H1 (cell line): Measurements from ENCODE around the gene SCAND1. TPM values are rescaled to one million over a fixed set of nuclear protein-coding genes. Genes with fewer than 3 reads are reported as not detected.

ENCODE experiments used
- CTCF ChIA-PET: fragments of 300-600 bp; sonication (Branson Sonifier 250); formaldehyde crosslinking; loops from one replicate; lab custom pipeline; 2021; ENCODE audit not compliant: partially characterized antibody; lab: Charles Lee
- POLR2A ChIA-PET: fragments of 300-600 bp; sonication (Branson Sonifier 250); formaldehyde crosslinking; loops from one replicate; lab custom pipeline; 2021; ENCODE audit warnings: inconsistent platforms; ENCODE audit not compliant: partially characterized antibody; lab: Charles Lee
- DNase-seq, 2 experiments: peaks; one replicate each; pipeline versions ENCODE4 v3.0.0 to v3.0.0-alpha.2; 2010 to 2022; ENCODE audit warnings: low spot score in 2 of 2, low read depth in 1 of 2, mixed read lengths in 1 of 2
- FAIRE-seq: peaks from 2 replicates; lab custom pipeline; 2011; peaks lifted over from hg19 to GRCh38; lab: Jason Lieb, UNC
- H2AFZ ChIP-seq: 2 replicates; pipeline ENCODE4 v1.8.1; 2012; ENCODE audit warnings: low read length, inconsistent platforms
- H2AK5ac ChIP-seq: 2 replicates; pipeline ENCODE4 v1.6.1; 2013; ENCODE audit warnings: low read depth, low read length
- H2BK120ac ChIP-seq: replicated peaks from 2 replicates; pipeline ENCODE3; 2013; ENCODE audit warnings: low read depth, low read length, inconsistent platforms
- H2BK12ac ChIP-seq: 2 replicates; pipeline ENCODE4 v1.6.1; 2013; ENCODE audit warnings: low read depth, low read length
- H2BK15ac ChIP-seq: 2 replicates; pipeline ENCODE4 v1.6.1; 2013; ENCODE audit warnings: low read length
- H2BK20ac ChIP-seq: 2 replicates; pipeline ENCODE4 v1.6.1; 2013; ENCODE audit warnings: low read length
- H2BK5ac ChIP-seq: 2 replicates; pipeline ENCODE4 v1.6.1; 2013; ENCODE audit warnings: low read depth, low read length
- H3K14ac ChIP-seq: 2 replicates; pipeline ENCODE4 v1.6.1; 2013; ENCODE audit warnings: inconsistent platforms; ENCODE audit not compliant: insufficient read length
- H3K18ac ChIP-seq: 2 replicates; pipeline ENCODE4 v1.6.1; 2013; ENCODE audit warnings: low read length; ENCODE audit errors: extremely low read depth
- H3K23ac ChIP-seq: 2 replicates; pipeline ENCODE4 v1.6.1; 2013; ENCODE audit warnings: inconsistent platforms; ENCODE audit not compliant: insufficient read length
- H3K23me2 ChIP-seq: 2 replicates; pipeline ENCODE4 v1.6.1; 2013; ENCODE audit warnings: low read depth, low read length
- H3K27ac ChIP-seq: 2 replicates; pipeline ENCODE4 v1.6.1; 2011; ENCODE audit warnings: low read depth, low read length, inconsistent platforms
- H3K27me3 ChIP-seq, 4 experiments: replicated peaks in 1 of 4; 1 replicate in 1 of 4; 2 replicates in 3 of 4; pipeline versions ENCODE4 v1.6.1 to v1.8.1; 2011 to 2013; ENCODE audit warnings: low read length in 3 of 4, mild to moderate bottlenecking in 3 of 4, inconsistent platforms in 2 of 4, mixed read lengths in 2 of 4, moderate library complexity in 1 of 4; ENCODE audit not compliant: control insufficient read depth in 3 of 4, insufficient read depth in 3 of 4; ENCODE audit errors: extremely low read depth in 1 of 4
- H3K36me3 ChIP-seq, 4 experiments: 2 replicates each; pipeline versions ENCODE4 v1.6.1 to v1.8.1; 2011 to 2013; ENCODE audit warnings: mild to moderate bottlenecking in 4 of 4, low read length in 3 of 4, moderate library complexity in 2 of 4, control low read depth in 1 of 4, inconsistent platforms in 1 of 4; ENCODE audit not compliant: insufficient read depth in 4 of 4, control insufficient read depth in 2 of 4
- H3K4ac ChIP-seq: replicated peaks from 2 replicates; pipeline ENCODE3; 2013; ENCODE audit warnings: low read length, low read depth, mixed read lengths, inconsistent platforms; ENCODE audit not compliant: insufficient read length
- H3K4me1 ChIP-seq, 4 experiments: replicated peaks in 1 of 4; 1 replicate in 1 of 4; 2 replicates in 3 of 4; pipeline versions ENCODE4 v1.6.1 to v1.8.1; 2011 to 2013; ENCODE audit warnings: low read length in 3 of 4, inconsistent platforms in 2 of 4, mixed read lengths in 1 of 4; ENCODE audit not compliant: insufficient read depth in 4 of 4, control insufficient read depth in 3 of 4
- H3K4me2 ChIP-seq, 2 experiments: 2 replicates each; pipeline versions ENCODE4 v1.6.1 to v1.8.1; 2011 to 2013; ENCODE audit warnings: low read depth in 2 of 2, low read length in 2 of 2, control low read depth in 1 of 2, inconsistent platforms in 1 of 2, mild to moderate bottlenecking in 1 of 2; ENCODE audit not compliant: insufficient read depth in 1 of 2
- H3K4me3 ChIP-seq, 4 experiments: fragments of 200-600, 300-600 bp in 1 of 4; sonication (generic), shearing (Covaris generic), sonication (Bioruptor Twin) in 1 of 4; 2 replicates each; pipeline versions ENCODE4 v1.5.1 to v1.8.1; 2011 to 2016; ENCODE audit warnings: low read length in 4 of 4, low read depth in 3 of 4, control low read depth in 2 of 4, inconsistent platforms in 2 of 4, mild to moderate bottlenecking in 2 of 4, mixed read lengths in 1 of 4, moderate library complexity in 1 of 4; ENCODE audit not compliant: insufficient read depth in 2 of 4; ENCODE audit errors: extremely low read depth in 1 of 4
- H3K56ac ChIP-seq: replicated peaks from 2 replicates; pipeline ENCODE3; 2013; ENCODE audit warnings: low read depth, mild to moderate bottlenecking, mixed read lengths, low read length, inconsistent platforms; ENCODE audit not compliant: insufficient read length
- H3K79me1 ChIP-seq: 2 replicates; pipeline ENCODE4 v1.6.1; 2013; ENCODE audit warnings: low read depth, low read length, control low read depth
- H3K79me2 ChIP-seq, 2 experiments: 2 replicates each; pipeline versions ENCODE4 v1.6.1 to v1.8.1; 2012 to 2013; ENCODE audit warnings: low read length in 2 of 2, mild to moderate bottlenecking in 2 of 2, inconsistent platforms in 1 of 2; ENCODE audit not compliant: insufficient read depth in 2 of 2, control insufficient read depth in 1 of 2
- H3K9ac ChIP-seq, 4 experiments: replicated peaks in 1 of 4; 1 replicate in 1 of 4; 2 replicates in 3 of 4; pipeline versions ENCODE4 v1.6.1 to v1.8.1; 2011 to 2013; ENCODE audit warnings: low read depth in 3 of 4, low read length in 3 of 4, control low read depth in 2 of 4, mild to moderate bottlenecking in 2 of 4, moderate library complexity in 2 of 4, inconsistent platforms in 1 of 4; ENCODE audit errors: extremely low read depth in 1 of 4
- H3K9me3 ChIP-seq, 2 experiments: 2 replicates each; pipeline versions ENCODE4 v1.6.1 to v1.8.1; 2012 to 2013; ENCODE audit warnings: mild to moderate bottlenecking in 2 of 2, moderate library complexity in 2 of 2, control low read depth in 1 of 2, inconsistent platforms in 1 of 2, low read depth in 1 of 2, low read length in 1 of 2, mixed read lengths in 1 of 2; ENCODE audit not compliant: insufficient read depth in 2 of 2
- H4K20me1 ChIP-seq, 2 experiments: replicated peaks in 1 of 2; 2 replicates each; pipeline versions ENCODE3 to v1.8.1; 2011 to 2013; ENCODE audit warnings: inconsistent platforms in 2 of 2, low read length in 2 of 2, mild to moderate bottlenecking in 1 of 2; ENCODE audit not compliant: insufficient read depth in 2 of 2, control insufficient read depth in 1 of 2
- H4K5ac ChIP-seq: 2 replicates; pipeline ENCODE4 v1.6.1; 2013; ENCODE audit warnings: low read length, low read depth, mixed read lengths, inconsistent platforms; ENCODE audit not compliant: insufficient read length
- H4K8ac ChIP-seq: 2 replicates; pipeline ENCODE4 v1.8.0; 2013; ENCODE audit warnings: mild to moderate bottlenecking, moderate library complexity, low read length, inconsistent platforms; ENCODE audit not compliant: insufficient read depth; ENCODE audit errors: extremely low read depth
- H4K91ac ChIP-seq: replicated peaks from 2 replicates; pipeline ENCODE3; 2013; ENCODE audit warnings: low read length, mixed read lengths, inconsistent platforms; ENCODE audit not compliant: insufficient read length
- HDAC2 ChIP-seq, 2 experiments: fragments of 300-600 bp in 1 of 2; sonication (generic) in 1 of 2; IDR thresholded peaks; 2 replicates each; pipeline ENCODE4 v1.6.1; 2011 to 2012; ENCODE audit warnings: low read depth in 2 of 2, low read length in 2 of 2, mild to moderate bottlenecking in 2 of 2, moderate library complexity in 2 of 2, borderline replicate concordance in 1 of 2, inconsistent platforms in 1 of 2
- MAFK ChIP-seq: IDR thresholded peaks from 2 replicates; pipeline ENCODE4 v1.6.1; 2012; ENCODE audit warnings: low read depth, mild to moderate bottlenecking, improper control_type of control experiment, low read length
- NANOG ChIP-seq: IDR thresholded peaks from 2 replicates; pipeline ENCODE4 v1.6.1; 2011; ENCODE audit warnings: low read length, low read depth, mild to moderate bottlenecking, inconsistent platforms; ENCODE audit not compliant: insufficient read depth, poor library complexity, severe bottlenecking
- POLR2A ChIP-seq, 2 experiments: IDR thresholded peaks; 1 replicate in 1 of 2; 2 replicates in 1 of 2; pipeline ENCODE4 v1.6.1; 2011; ENCODE audit warnings: low read depth in 2 of 2, low read length in 2 of 2, mild to moderate bottlenecking in 2 of 2; ENCODE audit errors: control extremely low read depth in 1 of 2
- POU5F1 ChIP-seq: IDR thresholded peaks from 2 replicates; pipeline ENCODE4 v1.6.1; 2011; ENCODE audit warnings: low read depth, mild to moderate bottlenecking, low read length, moderate library complexity
- SIX5 ChIP-seq: IDR thresholded peaks from 2 replicates; pipeline ENCODE4 v1.6.1; 2011; ENCODE audit warnings: mild to moderate bottlenecking, low read depth, low read length
- SP2 ChIP-seq: IDR thresholded peaks from 2 replicates; pipeline ENCODE4 v1.6.1; 2012; ENCODE audit warnings: mild to moderate bottlenecking, low read length, inconsistent platforms
- TCF12 ChIP-seq: IDR thresholded peaks from 2 replicates; pipeline ENCODE4 v1.6.1; 2011; ENCODE audit warnings: low read depth, mild to moderate bottlenecking, low read length
- WGBS, 2 experiments: shearing (Covaris generic) in 1 of 2; methylation state at CpG; one replicate each; pipeline versions ENCODE4 v1.1.6 to v1.1.7; 2013 to 2015; ENCODE audit warnings: low lambda C conversion rate in 2 of 2, mixed read lengths in 2 of 2, inconsistent platforms in 1 of 2, low coverage in 1 of 2, missing lambda C conversion rate in 1 of 2; ENCODE audit not compliant: insufficient replicate concordance in 2 of 2, insufficient coverage in 1 of 2, insufficient read length in 1 of 2; ENCODE audit errors: extremely low coverage in 1 of 2, missing lambda C conversion rate in 1 of 2; 5-methylcytosine and 5-hydroxymethylcytosine counted together
- polyA plus RNA-seq, 7 experiments: library from polyadenylated mRNA; depleted of rRNA in 3 of 7; stranded (reverse) in 5 of 7; unstranded in 2 of 7; fragments of >200 nt in 5 of 7; fragments of 200-250 nt in 2 of 7; gene quantifications; 1 replicate in 5 of 7; 2 replicates in 1 of 7; 4 replicates in 1 of 7; pipeline versions ENCODE4 v1.2.1 to v1.2.3, GENCODE V29; 2011 to 2013; ENCODE audit warnings: missing spikeins in 2 of 7, mixed read lengths in 2 of 7
- total RNA-seq: library from RNA; stranded (reverse); fragmentation: NEBNext Ultra II Directional; extraction: Animal tissue kit (Norgen Biotek cat#: 25700); gene quantifications from 2 replicates; pipeline ENCODE4 v1.2.1, GENCODE V29; 2021

SCAND1 gene
- total and polyA plus RNA-seq, 2 of the 8 experiments (the other 6 are each of a cell fraction or from before 2014, with no cell fraction given), result 73.1 to 83.7 TPM

DNA sequence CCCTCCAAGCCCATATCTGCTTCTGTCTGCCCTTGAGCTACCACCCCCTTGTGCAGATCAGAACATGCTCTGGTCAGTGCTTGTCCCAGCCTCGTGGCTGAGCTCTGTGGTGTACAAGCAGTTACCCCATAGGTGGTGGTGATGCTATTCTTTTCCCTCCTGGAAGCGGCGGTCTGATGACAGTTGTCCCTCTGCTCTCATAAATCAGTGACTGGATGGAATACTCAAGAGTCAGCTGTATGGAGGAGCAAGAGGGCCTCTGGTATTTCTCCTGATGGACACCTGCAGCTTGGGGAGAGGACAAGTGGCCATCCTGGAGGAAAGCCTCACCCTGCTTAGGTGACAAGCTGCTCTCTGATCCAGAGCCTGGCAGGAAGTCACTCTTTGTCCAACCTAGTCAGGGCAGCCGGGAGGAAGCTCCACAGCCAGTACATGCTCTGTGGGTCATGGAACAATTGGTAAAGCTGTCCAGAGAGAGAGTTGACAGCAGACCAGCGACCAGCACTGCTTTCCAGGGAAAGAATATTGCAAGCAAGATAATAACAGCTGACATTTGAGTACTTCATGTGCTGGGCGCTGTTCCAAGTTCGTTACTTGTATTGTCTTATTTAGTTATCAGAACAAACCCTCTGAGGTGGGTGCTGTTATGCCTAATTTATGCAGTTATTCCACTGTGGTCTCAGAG lies 47.1 kb downstream of the SCAND1 start:
- Histone ChIP-seq H3K4me2 (no peak overlapping the region), H2BK20ac (no peak overlapping the region), H3K4me1 (peaks cover 0 to 14% (median 6%) of the 10 kb centered on the region in 4 experiments; a peak in 3 of 7 replicates), H3K56ac (no peak overlapping the region), H2AFZ (no peak overlapping the region), H3K36me3 (peaks cover 0 to 5% (median 0%) of the 10 kb centered on the region in 4 experiments; a peak in 1 of 8 replicates), H2BK12ac (no peak overlapping the region), H4K91ac (no peak overlapping the region), H3K79me1 (peaks cover 3% of the 10 kb centered on the region; the same call in 1 of the 2 replicates), H4K20me1 (peaks cover 0 to 3% of the 10 kb centered on the region in 2 experiments), H3K23ac (no peak overlapping the region), H2BK5ac (peak overlapping the region; percentile 67; the same call in 1 of the 2 replicates), H2BK15ac (no peak overlapping the region; the same call in 1 of the 2 replicates), H2AK5ac (no peak overlapping the region), H3K4ac (no peak overlapping the region), H3K27ac (no peak overlapping the region), H3K9ac (no peak overlapping the region), H3K18ac (no peak overlapping the region), H3K9me3 (no peaks in the 10 kb centered on the region), H3K14ac (no peak overlapping the region), H3K4me3 (no peak overlapping the region), H3K27me3 (no peaks in the 10 kb centered on the region), H4K8ac (no peak overlapping the region), H3K23me2 (no peaks in the 10 kb centered on the region), H2BK120ac (no peak overlapping the region), H3K79me2 (no peaks in the 10 kb centered on the region; a peak in 2 of 4 replicates), H4K5ac (no peak overlapping the region)
- ChIA-PET CTCF (no interaction called here), POLR2A (interaction anchor here (0.6 to 2.0 kb wide), 5 partner anchors 47 to 243 kb away, joined by 3 to 8 read pairs (median 3); partner anchors contain the start of genes CPNE1, RBM12, RBM39 and SCAND1)
- DNase-seq, result no peak
- no peak for FAIRE-seq
- TF ChIP-seq MAFK (no peak), POU5F1 (no peak), POLR2A (IDR thresholded peaks at IDR 0.05; ENCODE audit: control extremely low read depth in 1 of 2, low read depth in 2 of 2, low read length in 2 of 2) (no peak), NANOG (no peak), HDAC2 (IDR thresholded peaks at IDR 0.05; ENCODE audit: borderline replicate concordance in 1 of 2, low read depth in 2 of 2, low read length in 2 of 2) (no peak), SP2 (no peak), TCF12 (no peak), SIX5 (no peak)
- WGBS, 2 experiments, result 88% methylated on average over 7 of the region's 7 CpGs; no CpG with 5 or more reads in 1 of the 2 experiments
